Stimulated activated CD8-positive, alpha-beta memory T cell treated with anti-CD3 and anti-CD28 coated beads, Interleukin-4, amount 100 ng/mL, for 48 hours (primary cell): Measurements from ENCODE around the gene CASD1.

ENCODE experiments used
- DNase-seq: peaks from one replicate; pipeline ENCODE4 v3.0.0-alpha.2; 2020

The CASD1 gene

GRCh38 chr7:94509264-94509886 is at the start of gene CASD1:
Gene CASD1 (plus strand): TSS chr7:94509809. CDS start chr7:94510085, 276 bp downstream.
- peak; percentile 74 for DNase-seq

- DNase-seq = no peak
Observed at GRCh38 chr7:94466516-94466915, 43.1 kb upstream of the CASD1 start.

- DNase-seq = no peak
Observed at GRCh38 chr7:94471604-94472003, 38.0 kb upstream of the CASD1 start.

- DNase-seq = no peak
Observed at GRCh38 chr7:94472608-94473007, 37.0 kb upstream of the CASD1 start.

- DNase-seq = no peak
Observed at GRCh38 chr7:94476251-94476840, 33.3 kb upstream of the CASD1 start.

GRCh38 chr7:94477878-94478277 is 31.7 kb upstream of the CASD1 start:
- no peak for DNase-seq

- no peak for DNase-seq
Observed at GRCh38 chr7:94478648-94479214, 30.9 kb upstream of the CASD1 start.

GRCh38 chr7:94481279-94481678 is 28.3 kb upstream of the CASD1 start:
- DNase-seq = no peak

- DNase-seq = no peak
Observed at GRCh38 chr7:94482796-94483195, 26.8 kb upstream of the CASD1 start.

- DNase-seq = no peak
Observed at GRCh38 chr7:94483843-94484242, 25.8 kb upstream of the CASD1 start.

- no peak for DNase-seq
Observed at GRCh38 chr7:94486216-94486615, 23.4 kb upstream of the CASD1 start.

- DNase-seq = no peak
Observed at GRCh38 chr7:94491410-94491809, 18.2 kb upstream of the CASD1 start.

GRCh38 chr7:94492601-94493000 is 17.0 kb upstream of the CASD1 start:
- no peak for DNase-seq

- no peak for DNase-seq
Observed at GRCh38 chr7:94497874-94498670, 11.5 kb upstream of the CASD1 start.

- DNase-seq = no peak
Observed at GRCh38 chr7:94498918-94499317, 10.7 kb upstream of the CASD1 start.

- DNase-seq = no peak
Observed at GRCh38 chr7:94507462-94507861, 2.1 kb upstream of the CASD1 start.

- DNase-seq = no peak
Observed at GRCh38 chr7:94507962-94508361, 1.6 kb upstream of the CASD1 start.

- DNase-seq = peak; percentile 72
Observed at GRCh38 chr7:94509887-94510581, 425 bp downstream of the CASD1 start.

GRCh38 chr7:94510582-94511496 is 1.2 kb downstream of the CASD1 start:
- peak; percentile 58 for DNase-seq

- no peak for DNase-seq
Observed at GRCh38 chr7:94511718-94512117, 2.1 kb downstream of the CASD1 start.

GRCh38 chr7:94512735-94513564 is 3.3 kb downstream of the CASD1 start:
- DNase-seq = no peak
